GM18498 (cell line): ENCODE measurements around the gene RADIL.

Experiments used
- ATAC-seq: cut with Tn5 transposase; IDR thresholded peaks from one replicate; pipeline ENCODE4 v1.9.1; 2021; ENCODE audit warnings: mild to moderate bottlenecking, moderate library complexity; ENCODE audit not compliant: unreplicated experiment

RADIL gene

GRCh38 chr7:4882169-4883032 is 1.1 kb downstream of the RADIL start:
- no peak for ATAC-seq

- no peak for ATAC-seq
Measured at GRCh38 chr7:4880218-4880617, 3.3 kb downstream of the RADIL start.

DNA sequence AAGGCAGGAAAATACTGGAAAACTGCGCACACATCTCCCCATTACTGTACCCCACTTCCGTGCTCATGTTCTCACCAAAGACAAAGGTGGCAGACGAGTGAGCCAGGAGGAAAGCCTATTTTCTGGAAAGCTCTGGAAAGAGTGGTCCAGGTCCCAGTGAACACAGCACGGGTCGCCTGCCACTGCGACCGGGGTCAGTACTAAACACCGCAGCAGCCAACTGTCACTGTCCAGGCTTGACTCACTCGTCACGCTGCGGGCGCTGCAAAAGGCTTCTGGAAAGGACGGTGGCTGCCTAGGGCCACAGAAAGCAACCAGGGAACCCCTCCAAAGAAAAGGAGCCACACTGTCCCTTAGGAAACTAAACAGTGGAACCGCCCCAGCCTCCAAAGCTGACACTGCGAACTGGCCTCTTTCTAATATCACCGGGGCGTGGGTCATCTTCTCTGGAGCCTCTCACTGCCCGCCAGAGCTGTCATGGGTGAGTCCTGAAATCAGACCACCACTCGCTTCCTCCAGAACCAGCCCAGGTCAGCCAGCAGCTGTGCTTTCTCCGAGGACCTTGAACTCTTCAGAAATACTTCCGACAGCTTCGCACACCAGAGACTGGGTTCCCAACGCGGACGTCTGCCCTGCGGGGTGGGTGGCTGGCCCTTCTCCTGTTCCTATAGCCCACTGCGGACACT is 4.0 kb downstream of the RADIL start:
- ATAC-seq, result no peak

DNA sequence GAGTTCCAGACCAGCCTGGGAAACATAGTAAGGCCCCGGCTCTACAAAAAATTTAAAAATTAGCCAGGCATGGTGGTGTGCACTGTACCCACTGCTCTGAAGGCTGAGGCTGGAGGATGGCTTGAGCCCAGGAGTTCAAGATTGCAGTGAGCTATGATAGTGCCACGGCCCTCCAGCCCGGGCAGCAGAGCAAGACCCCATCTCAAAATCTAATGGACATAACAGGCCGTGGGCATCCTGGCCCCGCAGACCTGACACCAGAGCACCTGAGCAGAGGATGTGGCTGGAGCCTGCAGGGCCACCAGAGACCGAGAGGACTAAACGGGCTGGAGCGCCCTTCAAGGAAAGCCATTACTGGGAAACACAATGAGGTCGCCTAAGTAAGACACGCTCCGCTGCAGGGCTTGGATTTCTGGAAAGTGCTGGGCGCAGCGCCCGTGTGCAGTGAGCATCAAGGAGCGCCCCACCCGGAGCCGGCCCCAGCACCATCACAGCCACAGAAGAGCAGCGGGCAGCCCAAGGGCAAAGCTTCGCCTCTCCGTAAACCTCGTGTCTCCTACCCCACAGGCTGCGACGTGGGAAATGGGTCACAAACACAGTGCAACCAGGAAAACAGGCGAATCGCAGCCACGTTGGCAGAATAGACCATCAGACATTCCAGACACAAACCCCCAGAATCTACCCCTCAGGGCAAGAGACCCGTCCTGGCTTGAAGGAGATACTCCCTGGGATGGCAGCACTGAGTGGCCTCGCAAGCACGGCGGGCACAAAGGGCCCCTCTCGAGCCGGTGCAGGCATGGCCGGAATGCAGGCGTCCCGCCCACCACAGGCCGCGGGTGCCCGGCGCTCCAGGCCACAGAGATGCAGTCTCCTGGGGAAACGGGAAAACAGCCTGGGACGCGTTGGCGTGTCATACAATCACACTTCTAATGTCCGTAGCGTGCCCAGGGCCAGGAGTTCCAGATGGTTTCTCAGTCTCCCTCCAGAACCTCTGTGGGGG is 4.9 kb downstream of the RADIL start:
- no peak for ATAC-seq

- no peak for ATAC-seq
Measured at GRCh38 chr7:4876586-4876985, 6.9 kb downstream of the RADIL start.

GRCh38 chr7:4875391-4875790 is 8.1 kb downstream of the RADIL start:
- ATAC-seq, result no peak

GRCh38 chr7:4873071-4873944 is 10.2 kb downstream of the RADIL start:
- ATAC-seq, result no peak

GRCh38 chr7:4871930-4872675 is 11.4 kb downstream of the RADIL start:
- ATAC-seq, result no peak

GRCh38 chr7:4871056-4871680 is 12.3 kb downstream of the RADIL start:
- no peak for ATAC-seq

GRCh38 chr7:4868493-4868892 is 15.0 kb downstream of the RADIL start:
- no peak for ATAC-seq

GRCh38 chr7:4866528-4867496 is 16.7 kb downstream of the RADIL start:
- ATAC-seq, result no peak

DNA sequence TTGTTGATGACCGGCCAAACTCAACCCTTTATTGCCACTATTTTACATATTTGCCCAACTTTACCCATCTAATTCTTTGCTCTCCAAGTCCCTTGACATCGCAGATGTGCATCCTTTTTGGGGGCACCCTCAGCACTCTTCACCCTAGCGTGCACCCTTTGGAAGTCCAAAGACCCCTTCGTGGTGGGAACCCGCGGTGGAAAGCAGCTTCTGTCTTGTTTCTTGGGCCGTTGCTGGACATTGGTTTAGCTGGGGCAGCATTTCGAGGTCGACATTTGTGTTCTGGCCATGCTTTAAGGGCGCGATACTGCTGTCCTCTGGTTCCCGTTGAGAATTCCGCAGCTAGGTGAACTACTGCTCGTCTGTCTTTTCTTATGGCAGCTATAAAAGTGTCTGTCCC is 21.4 kb downstream of the RADIL start:
- no peak for ATAC-seq

DNA sequence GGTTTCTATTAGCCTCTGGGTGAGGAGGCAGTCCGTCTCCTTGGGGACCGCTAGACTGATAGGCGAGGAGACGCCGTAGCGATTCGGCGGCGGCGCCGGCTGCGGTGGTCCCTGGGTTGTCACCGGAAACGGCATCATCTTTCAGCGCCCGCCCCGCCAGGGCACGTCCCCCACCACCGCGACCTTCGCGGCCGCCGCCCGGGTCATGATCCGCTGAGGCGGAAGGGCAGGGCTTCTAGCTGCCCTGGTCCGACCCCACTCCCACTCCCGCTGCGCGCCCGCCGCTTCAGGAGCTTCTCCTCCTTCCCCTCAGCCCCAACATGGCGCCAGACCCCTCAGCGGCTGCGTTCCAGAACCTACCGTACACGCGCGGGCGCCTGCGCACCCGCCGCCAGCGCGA is 21.8 kb downstream of the RADIL start, which contains the start of gene PAPOLB:
TSS of gene PAPOLB (minus strand) at position 358 of the 400 bp plus-strand sequence. CDS start at position 138, 220 bp downstream.
- no peak for ATAC-seq

DNA sequence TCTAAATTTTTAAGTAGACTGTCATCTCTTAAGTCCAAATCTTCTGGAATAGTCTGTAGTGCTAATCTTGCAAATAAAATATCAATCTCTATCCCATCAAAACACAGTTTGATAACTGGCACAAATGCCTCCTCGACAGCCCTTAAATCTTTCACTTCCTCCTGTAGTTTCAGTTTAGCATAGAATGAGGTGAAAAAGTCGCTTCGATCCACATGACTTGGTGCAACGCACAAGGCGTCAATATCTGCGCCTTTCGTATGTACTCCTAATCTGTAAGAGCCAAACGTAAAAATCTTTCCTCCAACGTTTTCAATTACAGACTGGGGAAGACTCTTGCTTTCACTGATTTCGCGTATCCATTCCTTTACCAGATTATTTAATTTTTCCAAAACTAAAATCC is 22.3 kb downstream of the RADIL start:
- no peak for ATAC-seq

DNA sequence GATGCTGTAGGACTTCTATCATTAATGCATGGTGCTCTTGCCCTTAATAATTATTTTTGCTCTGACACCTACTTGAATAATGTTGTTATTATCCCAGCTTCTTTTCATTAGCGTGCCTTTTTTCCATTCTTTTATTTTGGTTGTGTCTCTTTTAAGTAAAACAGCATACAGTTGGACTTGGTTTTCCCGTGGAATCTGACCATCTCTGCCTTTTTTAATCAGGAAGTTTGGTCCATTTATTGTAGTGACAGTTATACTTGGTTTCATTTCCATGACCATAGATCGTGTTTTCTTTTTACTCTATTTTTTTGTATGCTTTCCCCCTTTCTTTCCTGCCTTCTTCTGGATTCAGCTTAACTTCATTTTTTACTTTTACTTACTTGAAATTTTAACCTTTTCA is 26.3 kb downstream of the RADIL start:
- ATAC-seq, result no peak

- ATAC-seq, result no peak
Measured at GRCh38 chr7:4856336-4857057, 27.0 kb downstream of the RADIL start.

DNA sequence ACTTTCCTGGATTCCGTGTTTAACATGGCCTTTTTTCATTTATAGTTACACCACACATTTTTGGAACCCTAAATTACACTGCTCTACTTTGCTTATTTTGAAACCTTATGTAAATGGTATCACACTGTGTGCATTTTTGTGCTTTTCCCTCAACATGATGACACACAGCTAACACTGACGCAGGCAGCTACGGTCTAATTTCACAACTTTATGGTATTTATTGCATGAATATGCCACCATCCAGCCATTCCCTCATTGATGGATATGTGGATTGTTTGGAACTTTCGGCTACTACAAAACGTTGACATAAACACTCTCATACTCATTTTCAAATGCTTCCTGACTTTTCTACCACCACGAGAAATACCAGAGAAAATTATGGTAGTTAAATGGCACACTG is 28.6 kb downstream of the RADIL start:
- ATAC-seq, result no peak
